ENCODE measurements around the gene PRSS21.
A peak's percentile ranks its signal among the peaks of the same experiment; 100 is the strongest.

PRSS21 gene

DNA sequence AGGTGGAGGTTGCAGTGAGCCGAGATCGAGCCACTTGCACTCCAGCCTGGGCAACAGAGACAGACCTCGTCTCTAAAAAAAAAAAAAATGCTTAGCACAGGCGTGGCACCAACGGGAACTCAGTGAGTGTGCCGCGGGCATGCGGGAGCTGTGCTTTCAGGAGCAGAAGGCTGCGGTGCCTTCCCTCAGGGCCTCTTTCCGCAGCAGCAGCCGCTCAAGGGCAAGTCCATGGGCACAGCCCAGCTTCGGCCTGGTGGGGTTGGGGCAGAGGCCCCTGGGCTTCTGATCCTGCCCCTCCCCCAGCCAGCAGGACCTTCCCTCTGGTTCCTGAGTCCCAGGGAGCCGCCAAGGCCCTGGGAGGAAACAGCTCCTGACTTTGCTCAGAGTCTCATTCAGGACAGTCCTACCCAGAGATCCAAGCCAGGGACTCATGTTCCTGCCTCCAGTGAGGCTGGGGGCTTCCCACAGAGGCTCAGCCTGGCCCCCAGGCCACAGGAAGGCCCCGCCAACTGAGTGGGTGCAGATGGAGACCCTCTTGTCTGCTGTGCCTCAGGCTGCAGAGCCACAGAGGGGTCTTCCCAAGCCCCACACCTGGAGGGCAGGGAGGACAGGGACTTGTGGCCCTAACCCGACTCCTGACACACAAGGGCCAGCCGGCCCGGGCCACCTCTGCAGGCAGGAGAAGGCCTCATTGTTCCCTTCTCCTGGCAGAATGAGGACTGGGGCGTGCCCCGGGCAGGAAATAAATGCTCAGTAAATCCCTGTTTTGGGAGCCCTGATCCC is 9.7 kb downstream of the PRSS21 start:
- no peak for DNase-seq

DNA sequence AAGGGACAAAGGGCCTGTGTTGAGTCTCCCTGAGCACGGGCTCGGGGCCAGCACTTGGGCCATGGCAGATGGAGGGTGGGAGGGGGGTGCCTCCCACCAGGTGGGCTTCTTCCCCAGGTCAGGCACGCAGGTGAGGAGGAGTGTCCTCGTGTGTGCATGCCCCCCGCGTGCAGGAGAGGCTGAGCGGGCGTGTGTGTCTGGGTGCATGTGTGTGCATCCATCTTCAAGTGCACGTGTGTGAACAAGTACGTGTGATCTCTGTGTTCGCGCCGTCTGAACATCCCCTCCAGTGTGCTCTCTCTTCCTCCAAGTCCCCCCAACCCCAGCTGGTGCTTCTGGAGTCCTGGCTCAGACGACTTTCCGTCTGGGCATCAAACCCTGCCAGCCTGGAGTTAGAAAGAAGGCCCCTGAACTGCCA is 10.3 kb downstream of the PRSS21 start:
- DNase-seq, result no peak

GRCh38 chr16:2827831-2828520 is 10.9 kb downstream of the PRSS21 start:
- peak; percentile 19 for DNase-seq

DNA sequence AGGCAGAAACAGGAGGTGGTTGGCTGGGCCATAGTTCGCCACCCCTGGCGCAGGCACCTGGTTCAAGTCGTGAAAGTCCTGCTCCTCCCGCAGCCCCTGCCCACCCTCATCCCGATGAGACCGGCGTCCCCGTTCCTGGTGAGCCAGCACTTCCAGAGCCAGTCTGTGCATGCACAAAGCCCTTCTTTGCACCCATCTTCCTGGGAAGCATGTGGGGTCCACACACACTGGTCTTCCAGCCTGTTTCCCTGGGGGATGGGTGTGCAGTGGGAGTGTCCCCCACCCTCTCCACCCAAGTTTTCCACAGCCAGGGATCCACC is 11.4 kb downstream of the PRSS21 start:
- DNase-seq, result no peak

GRCh38 chr16:2828876-2829430 is 11.9 kb downstream of the PRSS21 start:
- DNase-seq, result no peak

- DNase-seq, result peak; percentile 21
These were observed 12.7 kb downstream of the PRSS21 start, which contains the start of gene ZG16B for GRCh38 chr16:2829501-2830354. Gene ZG16B, plus strand, starts transcription at chr16:2830303. Its CDS starts 139 bp downstream, at chr16:2830442.

DNA sequence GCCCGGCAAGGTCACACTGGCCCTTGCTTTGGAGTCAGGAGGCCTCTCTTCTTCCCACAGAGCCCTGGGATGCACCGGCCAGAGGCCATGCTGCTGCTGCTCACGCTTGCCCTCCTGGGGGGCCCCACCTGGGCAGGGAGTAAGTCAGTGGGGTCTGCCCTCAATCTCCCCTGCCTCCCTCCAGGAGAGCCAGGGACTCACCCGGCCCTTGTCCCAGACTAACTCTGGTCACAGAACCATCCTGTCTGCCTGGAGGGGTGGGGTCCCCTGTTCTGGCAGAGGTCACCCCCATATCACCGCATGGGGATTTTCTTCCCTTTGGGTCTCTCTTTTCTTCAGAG is 13.3 kb downstream of the PRSS21 start:
- DNase-seq, result no peak

DNA sequence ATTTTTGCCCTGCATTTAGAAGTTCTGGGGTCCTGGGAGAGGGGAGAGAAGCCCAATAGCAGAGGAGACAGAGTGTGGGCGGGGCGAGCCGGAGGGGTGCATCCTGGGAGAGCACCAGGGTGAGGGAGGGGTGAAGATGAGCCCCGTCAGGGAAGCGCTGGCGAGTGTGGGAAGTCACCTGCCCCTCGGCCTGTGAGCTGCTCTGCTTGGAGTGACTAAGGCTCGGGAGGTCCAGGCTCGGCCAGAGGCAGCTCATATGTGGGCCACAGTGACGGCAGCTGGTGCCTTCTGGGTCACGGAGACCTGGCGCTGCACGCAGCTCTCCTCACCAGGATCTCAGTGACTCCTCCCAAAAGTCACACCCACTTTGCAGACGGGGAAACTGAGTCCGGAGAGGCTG is 14.2 kb downstream of the PRSS21 start:
- DNase-seq, result no peak

- no peak for DNase-seq
These were observed 16.7 kb downstream of the PRSS21 start for GRCh38 chr16:2833776-2834175.

- no peak for DNase-seq
These were observed 17.9 kb downstream of the PRSS21 start for GRCh38 chr16:2834968-2835367.

DNA sequence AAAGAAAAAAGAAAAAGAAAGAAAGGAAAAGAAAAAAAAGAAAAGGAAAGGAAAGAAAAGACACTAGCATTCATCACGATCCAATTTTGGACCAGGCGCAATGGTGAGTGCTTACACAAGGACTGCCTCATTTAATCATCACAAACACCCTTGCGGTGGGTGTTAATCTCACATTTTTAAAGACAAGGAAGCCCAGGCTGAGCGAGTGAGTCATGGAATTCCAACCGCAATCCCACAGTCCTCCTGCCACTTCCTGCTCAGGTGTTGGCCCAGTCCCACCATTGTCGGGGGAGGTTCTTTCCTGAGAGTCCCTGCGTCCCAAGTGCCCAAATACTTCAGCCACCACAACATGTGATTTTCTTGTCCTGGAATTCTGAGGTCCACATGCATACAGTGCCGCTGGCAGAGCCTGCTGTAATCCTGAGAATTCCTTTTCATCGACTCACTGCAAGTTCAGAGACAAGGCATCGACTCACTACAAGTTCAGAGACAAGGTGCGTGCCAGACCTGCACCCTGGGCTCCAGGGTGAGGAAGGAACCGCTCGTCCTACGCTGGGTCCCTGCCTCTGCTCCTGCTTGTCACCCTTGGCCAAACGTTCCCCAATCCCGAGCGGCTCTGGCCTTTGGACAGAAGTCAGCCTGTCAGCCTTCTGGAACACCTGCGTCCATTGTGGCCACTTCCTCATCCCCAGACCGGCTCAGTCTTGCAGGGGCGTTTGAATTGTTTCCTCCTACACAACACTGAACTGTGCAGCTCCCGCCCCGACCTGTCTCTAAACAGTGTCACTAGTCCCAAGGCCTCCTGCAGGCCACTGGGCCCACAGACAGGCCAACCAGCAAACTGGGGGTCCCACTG is 18.8 kb downstream of the PRSS21 start:
- DNase-seq, result no peak

- DNase-seq, result no peak
These were observed 19.8 kb downstream of the PRSS21 start for GRCh38 chr16:2836646-2837508.

DNA sequence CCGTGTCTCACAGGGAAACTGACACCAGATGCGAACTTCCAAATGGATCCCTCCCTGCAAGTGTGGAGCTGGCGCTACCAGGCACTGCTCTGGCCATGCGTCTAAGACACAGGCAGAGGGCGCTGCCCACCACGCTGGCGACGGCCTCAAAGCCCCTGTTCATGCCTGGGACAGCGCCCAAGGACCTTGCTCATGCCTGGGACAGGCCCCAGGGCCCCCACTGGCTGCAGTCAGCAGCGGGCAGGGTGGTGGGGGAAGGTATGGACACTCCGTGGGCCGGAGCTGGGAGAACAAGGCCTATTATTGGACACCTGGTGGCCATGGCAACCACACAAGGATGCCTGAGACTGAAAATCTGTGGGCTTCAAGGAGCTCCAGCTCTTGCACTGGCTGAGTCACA is 21.9 kb downstream of the PRSS21 start:
- DNase-seq, result peak; percentile 83

- DNase-seq, result no peak
These were observed 22.8 kb downstream of the PRSS21 start for GRCh38 chr16:2839650-2840450.

DNA sequence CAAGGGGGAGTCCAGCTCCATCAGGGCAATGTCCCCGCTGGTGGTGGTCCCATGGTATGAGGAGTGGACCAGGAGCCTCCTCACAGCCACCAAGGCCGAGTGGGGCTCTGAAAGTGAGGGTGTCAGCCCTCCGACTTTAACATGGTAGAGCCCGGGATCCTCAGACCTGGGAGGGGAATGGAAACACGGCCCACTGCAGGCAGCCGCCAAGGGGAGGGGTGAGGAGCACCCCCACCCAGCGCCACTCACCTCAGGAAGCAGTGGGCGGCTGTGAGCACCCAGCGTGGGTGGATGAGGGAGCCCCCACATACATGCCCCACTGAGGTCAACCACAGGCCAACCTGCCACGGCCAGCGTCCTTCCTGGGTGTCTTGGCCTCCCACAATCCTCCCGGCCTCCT is 23.9 kb downstream of the PRSS21 start:
- no peak for DNase-seq

GRCh38 chr16:2841606-2842339 is 24.7 kb downstream of the PRSS21 start:
- DNase-seq, result no peak

DNA sequence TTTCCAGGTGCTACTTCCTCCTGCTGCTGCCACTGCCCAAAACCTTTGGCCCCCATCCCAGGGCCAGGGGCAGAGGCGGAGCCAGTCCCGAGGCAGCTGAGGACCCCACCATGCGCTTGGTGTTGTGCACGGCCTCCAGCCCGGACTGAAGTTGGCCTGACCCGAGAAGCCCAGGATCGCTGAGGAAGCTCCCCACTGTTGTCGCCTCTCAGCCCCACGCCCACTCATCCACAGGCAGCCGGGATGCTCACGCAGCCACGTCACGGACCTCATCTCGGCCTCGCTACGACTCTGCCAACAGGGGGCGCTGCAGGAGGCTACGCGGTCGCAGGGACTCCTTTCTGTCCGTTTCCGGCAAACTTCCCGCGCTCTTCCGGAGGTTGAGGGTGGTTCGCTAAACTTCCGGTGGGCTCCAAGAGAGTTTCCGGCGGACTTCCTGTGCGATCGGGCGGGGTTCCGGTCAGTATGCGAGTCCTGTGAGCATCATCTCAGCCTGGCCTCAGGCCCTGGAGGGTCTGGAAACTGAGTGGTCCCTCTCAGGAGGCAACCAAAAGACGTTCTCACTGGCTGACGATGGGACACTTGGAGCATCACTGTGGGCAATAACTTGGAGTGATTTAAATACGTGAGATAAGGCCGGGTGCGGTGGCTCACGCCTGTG is 25.4 kb downstream of the PRSS21 start:
- DNase-seq, result peak; percentile 86

- DNase-seq, result no peak
These were observed 26.5 kb downstream of the PRSS21 start for GRCh38 chr16:2843526-2843925.

GRCh38 chr16:2845116-2845515 is 28.1 kb downstream of the PRSS21 start:
- no peak for DNase-seq
